NB4 (cell line): ENCODE results near the gene IL23R.

Source experiments
- MYC ChIP-seq: IDR thresholded peaks from 2 replicates; pipeline ENCODE4 v1.6.1; 2011; ENCODE audit warnings: low read depth, low read length
- POLR2A ChIP-seq: IDR thresholded peaks from 2 replicates; pipeline ENCODE4 v1.6.1; 2011; ENCODE audit warnings: mild to moderate bottlenecking; ENCODE audit not compliant: insufficient read length; ENCODE audit errors: extremely low read depth
- TF ChIP-seq, protein P1 (sequence below): IDR thresholded peaks from one replicate; pipeline ENCODE4 v1.5.1; 2012; ENCODE audit warnings: low read depth, low read length

DNA sequence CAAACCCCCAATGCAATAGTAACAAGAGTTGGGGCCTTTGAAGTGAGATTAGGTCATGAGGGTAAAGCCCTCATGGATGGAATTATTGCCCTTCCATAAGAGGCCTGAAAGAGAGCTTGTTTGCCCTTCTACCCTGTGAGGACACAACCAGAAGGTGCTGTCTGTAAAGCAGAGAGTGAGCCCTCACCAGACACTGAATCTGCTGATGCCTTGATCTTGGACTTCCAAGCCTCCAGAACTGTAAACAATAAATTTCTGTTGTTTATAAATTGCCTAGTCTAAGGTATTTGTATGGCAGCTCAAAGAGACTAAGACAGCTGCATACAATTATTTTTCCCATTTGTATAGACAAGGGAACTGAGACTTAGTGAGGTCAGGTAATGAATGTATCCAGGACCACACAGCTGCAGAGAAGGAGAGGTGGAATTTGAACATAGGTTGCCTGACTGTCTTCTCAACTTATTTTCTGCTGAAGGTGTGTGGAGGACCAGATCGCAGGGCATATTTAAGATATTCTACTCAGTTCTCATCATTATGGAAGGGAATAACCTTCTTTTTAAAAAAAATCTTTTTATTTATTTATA is 18.7 kb downstream of the IL23R start:
- TF ChIP-seq POLR2A (no peak), MYC (no peak)
- TF ChIP-seq, protein P1, sequence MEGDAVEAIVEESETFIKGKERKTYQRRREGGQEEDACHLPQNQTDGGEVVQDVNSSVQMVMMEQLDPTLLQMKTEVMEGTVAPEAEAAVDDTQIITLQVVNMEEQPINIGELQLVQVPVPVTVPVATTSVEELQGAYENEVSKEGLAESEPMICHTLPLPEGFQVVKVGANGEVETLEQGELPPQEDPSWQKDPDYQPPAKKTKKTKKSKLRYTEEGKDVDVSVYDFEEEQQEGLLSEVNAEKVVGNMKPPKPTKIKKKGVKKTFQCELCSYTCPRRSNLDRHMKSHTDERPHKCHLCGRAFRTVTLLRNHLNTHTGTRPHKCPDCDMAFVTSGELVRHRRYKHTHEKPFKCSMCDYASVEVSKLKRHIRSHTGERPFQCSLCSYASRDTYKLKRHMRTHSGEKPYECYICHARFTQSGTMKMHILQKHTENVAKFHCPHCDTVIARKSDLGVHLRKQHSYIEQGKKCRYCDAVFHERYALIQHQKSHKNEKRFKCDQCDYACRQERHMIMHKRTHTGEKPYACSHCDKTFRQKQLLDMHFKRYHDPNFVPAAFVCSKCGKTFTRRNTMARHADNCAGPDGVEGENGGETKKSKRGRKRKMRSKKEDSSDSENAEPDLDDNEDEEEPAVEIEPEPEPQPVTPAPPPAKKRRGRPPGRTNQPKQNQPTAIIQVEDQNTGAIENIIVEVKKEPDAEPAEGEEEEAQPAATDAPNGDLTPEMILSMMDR, result no peak
